Activated CD4-positive, alpha-beta T cell treated with anti-CD3 and anti-CD28 coated beads for 24 hours (primary cell): ENCODE results near the gene USP48.
"Not testable (repeated sequence)": the region's sequence is repeated elsewhere in the genome, so short reads cannot be mapped to it uniquely, and the experiment has no call there.

Experiments used
- DNase-seq, 2 donors: peaks; one replicate each; pipeline ENCODE4 v3.0.0-alpha.2; 2020; ENCODE audit warnings: low read depth in 2 of 2

The USP48 gene

GRCh38 chr1:21701401-21701800, 81.5 kb downstream of the USP48 start:
- no peak for DNase-seq

- DNase-seq: no peak
These were observed 82.9 kb downstream of the USP48 start for GRCh38 chr1:21700094-21700493.

- DNase-seq: no peak
These were observed 86.0 kb downstream of the USP48 start for GRCh38 chr1:21696931-21697330.

GRCh38 chr1:21693732-21694131, 89.2 kb downstream of the USP48 start:
- no peak for DNase-seq

- no peak for DNase-seq
These were observed 91.2 kb downstream of the USP48 start for GRCh38 chr1:21691739-21692138.

GRCh38 chr1:21689661-21690372, 93.1 kb downstream of the USP48 start:
- no peak for DNase-seq

GRCh38 chr1:21687081-21687529, 95.8 kb downstream of the USP48 start:
- DNase-seq: no peak

GRCh38 chr1:21685946-21686678, 96.8 kb downstream of the USP48 start:
- DNase-seq: no peak

GRCh38 chr1:21681426-21681825, 101.5 kb downstream of the USP48 start:
- no peak for DNase-seq

- no peak for DNase-seq
These were observed 102.0 kb downstream of the USP48 start for GRCh38 chr1:21680918-21681317.

- DNase-seq: no peak
These were observed 102.6 kb downstream of the USP48 start for GRCh38 chr1:21680381-21680780.

GRCh38 chr1:21677168-21677567, 105.8 kb downstream of the USP48 start:
- DNase-seq: no peak

- DNase-seq: no peak
These were observed 108.0 kb downstream of the USP48 start for GRCh38 chr1:21674957-21675356.

- DNase-seq: not testable (repeated sequence)
These were observed 109.1 kb downstream of the USP48 start for GRCh38 chr1:21673853-21674252.

- DNase-seq: no peak
These were observed 109.6 kb downstream of the USP48 start for GRCh38 chr1:21673277-21673780.

GRCh38 chr1:21672478-21673276, 110.3 kb downstream of the USP48 start:
- no peak for DNase-seq

GRCh38 chr1:21671915-21672314, 111.0 kb downstream of the USP48 start:
- no peak for DNase-seq

GRCh38 chr1:21670956-21671902, 111.7 kb downstream of the USP48 start:
- no peak for DNase-seq

GRCh38 chr1:21670059-21670881, 112.7 kb downstream of the USP48 start:
- DNase-seq: no peak
